ENCODE measurements around the gene KRT4.

Gene KRT4

GRCh38 chr12:52821826-52822660, 8.1 kb upstream of the KRT4 start:
- no peak for DNase-seq

- no peak for DNase-seq
These were observed 7.3 kb upstream of the KRT4 start for GRCh38 chr12:52821071-52821730.

- DNase-seq = no peak
These were observed 6.6 kb upstream of the KRT4 start for GRCh38 chr12:52820521-52820920.

- no peak for DNase-seq
These were observed 6.0 kb upstream of the KRT4 start for GRCh38 chr12:52819731-52820510.

GRCh38 chr12:52818887-52819420, 5.0 kb upstream of the KRT4 start:
- DNase-seq = no peak

- no peak for DNase-seq
These were observed 4.5 kb upstream of the KRT4 start for GRCh38 chr12:52818388-52818787.

- DNase-seq = no peak
These were observed 3.9 kb upstream of the KRT4 start for GRCh38 chr12:52817699-52818238.

- DNase-seq = no peak
These were observed 3.2 kb upstream of the KRT4 start for GRCh38 chr12:52817003-52817698.

- no peak for DNase-seq
These were observed 2.0 kb upstream of the KRT4 start for GRCh38 chr12:52815676-52816588.

- DNase-seq = no peak
These were observed 1.2 kb upstream of the KRT4 start for GRCh38 chr12:52815161-52815560.

GRCh38 chr12:52814710-52815155, 817 bp upstream of the KRT4 start:
- DNase-seq = no peak

GRCh38 chr12:52813203-52813819, 605 bp downstream of the KRT4 start:
- DNase-seq = no peak

GRCh38 chr12:52812749-52813148, 1.2 kb downstream of the KRT4 start:
- no peak for DNase-seq

GRCh38 chr12:52812073-52812400, 1.9 kb downstream of the KRT4 start:
- no peak for DNase-seq

GRCh38 chr12:52811191-52812072, 2.5 kb downstream of the KRT4 start:
- no peak for DNase-seq

GRCh38 chr12:52810554-52810953, 3.4 kb downstream of the KRT4 start:
- no peak for DNase-seq

- DNase-seq = no peak
These were observed 4.8 kb downstream of the KRT4 start for GRCh38 chr12:52809166-52809565.

- no peak for DNase-seq
These were observed 5.2 kb downstream of the KRT4 start for GRCh38 chr12:52808573-52809160.
